Astrocyte of the spinal cord (primary cell): ENCODE measurements around the gene UBE3D.

Source experiments
- DNase-seq: peaks from one replicate; pipeline ENCODE4 v3.0.0; 2011; ENCODE audit warnings: low read depth, low spot score
- H3K4me3 ChIP-seq: 2 replicates; pipeline ENCODE4 v1.5.1; 2011; ENCODE audit warnings: low read depth, mild to moderate bottlenecking, low read length, moderate library complexity
- in situ Hi-C: cut with HindIII; loops from 2 replicates; pipeline ENCODE4 v1.10.0; 2017; ENCODE audit warnings: low sequenced_read_pairs
- TF ChIP-seq, protein P1 (sequence below): IDR thresholded peaks from 2 replicates; pipeline ENCODE4 v1.5.1; 2012; ENCODE audit warnings: low read depth, mild to moderate bottlenecking, low read length, inconsistent platforms

The UBE3D gene

DNA sequence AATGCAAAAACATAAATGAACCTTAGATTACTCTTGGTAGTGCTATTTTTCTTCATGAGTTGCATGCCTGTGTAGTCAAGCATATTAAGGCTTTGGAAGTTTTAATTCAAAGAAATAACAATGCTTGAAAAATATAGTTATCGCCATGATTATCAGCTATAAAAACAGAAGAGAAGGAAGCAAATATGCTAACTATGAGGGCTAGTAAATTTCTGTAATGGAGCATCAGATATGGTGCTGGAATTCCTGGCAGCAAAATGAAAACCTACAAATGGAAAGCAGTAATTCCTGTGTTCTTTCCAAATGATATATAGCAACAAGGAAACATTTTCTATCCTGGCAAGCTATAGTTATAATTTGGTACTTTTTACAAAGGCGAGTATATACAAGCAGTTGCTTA, 31.6 kb upstream of the UBE3D start:
- TF ChIP-seq, protein P1, sequence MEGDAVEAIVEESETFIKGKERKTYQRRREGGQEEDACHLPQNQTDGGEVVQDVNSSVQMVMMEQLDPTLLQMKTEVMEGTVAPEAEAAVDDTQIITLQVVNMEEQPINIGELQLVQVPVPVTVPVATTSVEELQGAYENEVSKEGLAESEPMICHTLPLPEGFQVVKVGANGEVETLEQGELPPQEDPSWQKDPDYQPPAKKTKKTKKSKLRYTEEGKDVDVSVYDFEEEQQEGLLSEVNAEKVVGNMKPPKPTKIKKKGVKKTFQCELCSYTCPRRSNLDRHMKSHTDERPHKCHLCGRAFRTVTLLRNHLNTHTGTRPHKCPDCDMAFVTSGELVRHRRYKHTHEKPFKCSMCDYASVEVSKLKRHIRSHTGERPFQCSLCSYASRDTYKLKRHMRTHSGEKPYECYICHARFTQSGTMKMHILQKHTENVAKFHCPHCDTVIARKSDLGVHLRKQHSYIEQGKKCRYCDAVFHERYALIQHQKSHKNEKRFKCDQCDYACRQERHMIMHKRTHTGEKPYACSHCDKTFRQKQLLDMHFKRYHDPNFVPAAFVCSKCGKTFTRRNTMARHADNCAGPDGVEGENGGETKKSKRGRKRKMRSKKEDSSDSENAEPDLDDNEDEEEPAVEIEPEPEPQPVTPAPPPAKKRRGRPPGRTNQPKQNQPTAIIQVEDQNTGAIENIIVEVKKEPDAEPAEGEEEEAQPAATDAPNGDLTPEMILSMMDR, result no peak
- in situ Hi-C loops, result no loop called here
- H3K4me3 ChIP-seq, result no peak overlapping the region
- no peak for DNase-seq

DNA sequence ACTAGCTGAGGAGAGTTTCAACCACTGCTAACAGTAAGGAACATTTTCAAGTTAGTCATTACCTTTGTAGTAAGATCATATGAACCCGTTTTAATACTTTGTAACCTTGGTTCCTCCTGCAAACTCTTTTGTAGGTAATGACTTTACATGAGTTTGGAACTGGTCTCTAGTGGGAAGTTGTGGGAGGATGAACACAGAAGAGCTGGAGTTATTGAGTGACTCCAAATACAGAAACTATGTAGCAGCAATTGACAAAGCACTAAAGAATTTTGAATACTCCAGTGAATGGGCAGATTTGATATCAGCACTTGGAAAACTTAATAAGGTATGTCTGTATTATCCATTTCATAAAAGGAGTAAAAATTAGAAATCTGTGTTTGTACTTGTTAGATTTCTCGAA, 31.1 kb upstream of the UBE3D start:
- in situ Hi-C loops, result no loop called here

DNA sequence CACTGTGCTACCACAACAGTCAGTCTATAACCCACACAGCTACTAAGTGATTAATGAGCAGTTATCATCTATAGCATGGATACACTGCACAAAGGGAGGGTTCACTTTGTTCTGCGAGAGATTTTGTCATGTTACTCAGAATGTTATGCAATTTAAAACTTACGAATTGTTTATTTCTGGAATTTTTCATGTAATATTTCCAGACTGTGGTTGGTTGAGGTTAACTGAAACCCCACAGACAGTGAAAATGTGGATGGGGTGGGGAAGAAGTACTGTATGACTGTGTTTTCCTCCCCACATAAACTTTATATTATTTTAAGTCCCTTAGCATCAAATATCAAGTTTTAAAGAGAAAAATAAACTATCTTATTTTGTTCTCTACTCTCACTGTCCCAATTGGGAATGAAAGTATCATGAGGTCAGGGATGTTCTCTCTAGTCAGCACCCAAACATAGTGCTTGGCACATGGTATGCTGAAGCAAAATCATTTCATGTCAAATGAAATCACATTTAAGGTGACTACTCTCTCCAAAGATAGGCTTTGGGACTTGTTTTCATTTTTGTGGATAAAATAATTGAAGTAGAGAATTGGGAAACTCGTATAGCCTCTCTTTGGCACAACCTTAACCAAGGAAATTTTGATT, 27.2 kb upstream of the UBE3D start:
- no peak overlapping the region for H3K4me3 ChIP-seq
- in situ Hi-C loops, result no loop called here
- TF ChIP-seq, protein P1, result no peak
- DNase-seq, result no peak

More for the DNA sequence above, 31.1 kb upstream of the UBE3D start:
- peak; percentile 25 for DNase-seq
- H3K4me3 ChIP-seq, result no peak overlapping the region
- TF ChIP-seq, protein P1, result no peak

DNA sequence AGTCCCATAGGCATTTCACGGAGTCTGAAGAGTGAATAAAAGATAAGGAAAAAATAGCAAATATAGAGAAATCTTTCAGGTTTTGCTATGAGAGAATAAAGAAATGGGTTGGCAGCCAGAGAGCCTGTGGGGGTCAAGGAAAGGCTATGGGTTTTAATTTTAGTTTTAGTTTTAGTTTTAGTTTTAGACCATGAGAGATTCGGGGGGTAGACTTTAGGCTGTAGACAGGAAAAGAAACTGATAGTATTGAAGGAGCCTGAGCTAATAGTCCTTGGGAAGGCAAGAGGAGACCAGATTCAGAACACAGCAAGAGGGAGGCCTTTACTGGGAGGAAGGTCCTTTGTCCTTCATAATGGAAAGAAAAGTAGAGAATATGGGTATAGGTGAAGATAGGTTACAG, 21.1 kb upstream of the UBE3D start:
- in situ Hi-C loops, result no loop called here
- no peak overlapping the region for H3K4me3 ChIP-seq
- TF ChIP-seq, protein P1, result no peak
- no peak for DNase-seq

DNA sequence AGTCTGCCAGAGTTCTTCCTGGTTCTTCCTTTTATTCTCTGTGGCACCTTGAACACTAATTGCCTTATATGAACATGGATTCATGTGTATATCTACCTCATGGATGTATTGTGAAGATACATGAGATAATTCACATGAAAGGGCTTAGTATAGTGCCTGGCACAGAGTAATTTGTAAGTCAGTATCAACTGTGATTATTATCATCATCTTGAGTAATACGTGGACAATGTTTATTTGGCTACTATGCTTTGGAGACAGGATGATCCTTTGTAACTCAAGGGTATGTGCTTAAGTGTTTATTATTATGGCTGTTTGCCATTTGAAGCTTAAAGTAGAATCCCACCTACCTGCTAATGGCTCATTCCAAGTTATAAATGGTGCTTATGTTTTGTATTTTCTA, 17.8 kb upstream of the UBE3D start:
- TF ChIP-seq, protein P1, result no peak
- H3K4me3 ChIP-seq, result no peak overlapping the region
- in situ Hi-C loops, result no loop called here
- DNase-seq, result no peak

DNA sequence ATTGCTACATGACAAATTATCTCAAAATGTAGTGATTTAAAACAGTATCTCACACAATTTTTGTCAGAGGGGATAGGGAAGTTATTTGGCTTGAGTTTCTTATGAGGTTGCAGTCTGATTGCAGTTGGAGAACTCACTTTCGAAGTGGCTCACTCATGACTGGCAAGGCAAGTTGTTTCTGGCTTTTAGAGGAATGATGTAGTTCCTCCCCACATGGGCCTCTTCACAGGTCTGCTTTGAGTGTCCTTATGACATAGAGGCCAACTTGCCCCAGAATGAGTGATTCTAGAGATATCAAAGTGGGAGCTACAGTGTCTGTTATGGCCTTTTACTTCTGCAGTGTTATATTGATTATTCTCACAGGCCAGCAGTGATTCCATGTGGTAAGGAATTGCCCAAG, 8.0 kb upstream of the UBE3D start:
- H3K4me3 ChIP-seq, result no peak overlapping the region
- TF ChIP-seq, protein P1, result no peak
- no peak for DNase-seq
- in situ Hi-C loops, result no loop called here

DNA sequence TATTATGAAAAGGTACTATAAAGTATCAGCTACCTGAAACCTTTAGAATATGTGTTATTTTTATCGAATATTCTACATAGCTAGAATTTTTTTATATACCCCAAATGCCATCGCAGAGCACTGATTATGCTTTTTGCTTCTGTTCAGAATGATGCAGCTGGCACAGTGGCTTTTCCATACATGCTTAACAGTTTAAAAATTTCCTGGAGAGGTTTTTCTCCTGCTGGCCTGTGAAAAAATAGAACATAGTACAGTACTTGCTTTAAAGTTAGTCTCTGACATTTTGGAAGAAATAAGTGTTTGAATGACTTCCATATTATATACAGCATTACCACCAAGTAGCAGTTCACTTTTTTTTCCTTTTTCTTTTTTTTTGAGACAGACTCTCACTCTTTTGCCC, 7.1 kb upstream of the UBE3D start:
- in situ Hi-C loops, result no loop called here
- no peak overlapping the region for H3K4me3 ChIP-seq
- TF ChIP-seq, protein P1, result no peak
- no peak for DNase-seq
